CD4-positive, alpha-beta T cell treated with Interleukin-6 at 100 ng/mL for 8 hours (primary cell): ENCODE measurements around the gene IL15.
"Not testable (repeated sequence)": the region's sequence is repeated elsewhere in the genome, so short reads cannot be mapped to it uniquely, and the experiment has no call there.

ENCODE experiments used
- DNase-seq: peaks from one replicate; pipeline ENCODE4 v3.0.0-alpha.2; 2020; ENCODE audit warnings: mixed read lengths, low spot score

Gene IL15

DNA sequence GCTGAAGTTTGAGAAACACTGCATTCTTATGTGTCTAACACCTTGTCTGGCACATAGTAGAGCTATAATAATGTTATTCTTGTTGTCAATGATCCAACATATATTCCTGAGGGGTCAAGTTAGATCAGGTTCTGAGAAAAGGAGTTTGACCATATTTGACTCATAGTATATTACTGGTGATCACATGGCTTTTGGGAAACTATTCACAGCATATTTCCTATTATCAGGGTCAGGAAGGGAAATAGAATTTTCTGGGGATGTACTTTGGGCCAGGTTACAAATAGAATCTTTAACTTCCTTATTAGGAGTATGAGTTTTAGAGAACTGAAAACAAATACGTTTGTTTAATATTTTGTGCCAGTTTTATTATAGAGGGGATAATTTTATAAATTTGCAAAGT is 11.6 kb downstream of the IL15 start:
- no peak for DNase-seq

- DNase-seq, result no peak
Measured at GRCh38 chr4:141652161-141652778, 15.9 kb downstream of the IL15 start.

DNA sequence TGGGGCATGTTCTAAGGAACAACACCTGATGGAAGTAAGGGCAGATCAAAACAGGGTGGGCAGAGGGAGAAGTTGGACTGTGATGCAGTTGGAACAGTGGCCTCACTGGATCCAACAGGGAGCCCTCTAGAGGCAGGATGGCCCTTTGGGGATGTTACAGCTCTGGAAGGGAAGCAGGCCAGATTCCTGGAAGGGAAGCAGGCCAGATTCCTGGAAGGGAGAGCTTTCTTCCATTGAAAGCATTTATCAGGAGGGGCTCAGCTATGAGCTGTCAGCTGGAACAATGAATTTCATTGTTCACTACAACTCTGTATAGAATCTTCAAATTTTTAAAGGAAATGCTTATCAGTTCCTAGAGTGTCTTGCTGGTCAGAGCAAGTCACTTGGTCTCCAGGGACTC is 17.7 kb downstream of the IL15 start:
- no peak for DNase-seq

- no peak for DNase-seq
Measured at GRCh38 chr4:141656031-141656430, 19.6 kb downstream of the IL15 start.

DNA sequence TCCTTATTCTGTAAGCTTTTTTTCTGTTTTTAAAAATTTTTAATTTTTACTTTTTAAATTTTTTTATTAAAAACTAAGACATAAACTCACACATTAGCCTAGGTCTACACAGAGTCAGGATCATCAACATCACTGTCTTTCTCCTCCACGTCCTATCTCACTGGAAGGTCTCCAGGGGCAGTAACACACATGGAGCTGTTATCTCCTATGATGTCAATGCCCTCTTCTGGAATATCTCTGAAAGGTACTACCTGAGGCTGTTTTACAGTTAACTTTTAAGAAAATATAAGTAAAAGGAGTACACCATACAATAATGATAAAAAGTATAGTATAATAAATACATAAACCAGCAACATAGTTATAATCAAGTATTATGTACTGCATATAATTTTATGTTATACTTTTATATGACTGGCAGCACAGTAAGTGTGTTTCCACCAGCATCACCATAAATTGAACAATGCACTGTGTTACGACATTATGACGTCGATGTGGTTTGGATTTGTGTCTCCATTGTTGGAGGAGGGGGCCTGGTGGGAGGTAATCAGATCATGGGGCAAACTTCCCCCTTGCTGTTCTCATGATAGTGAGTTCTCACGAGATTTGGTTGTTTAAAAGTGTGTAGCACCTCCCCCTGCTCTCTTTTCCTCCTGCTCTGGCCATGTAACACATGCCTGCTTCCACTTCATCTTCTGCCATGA is 21.3 kb downstream of the IL15 start:
- DNase-seq, result no peak

DNA sequence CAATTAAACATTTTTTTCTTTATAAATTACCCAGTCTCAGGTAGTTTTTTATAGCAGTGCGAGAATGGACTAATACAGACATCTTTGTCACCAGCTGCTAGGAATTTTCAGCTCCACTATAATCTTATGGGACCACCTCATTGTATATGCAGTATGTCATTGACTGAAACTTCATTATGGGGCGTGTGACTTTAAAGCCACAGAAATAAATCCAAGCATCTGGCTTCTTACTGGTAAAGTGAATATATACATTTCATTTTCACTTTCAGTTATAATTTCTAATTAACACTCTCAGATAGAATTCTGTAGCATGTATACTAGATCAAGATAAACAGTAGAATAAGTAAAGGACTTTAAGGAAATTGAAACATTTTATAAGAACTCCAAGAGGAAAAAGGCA is 21.9 kb downstream of the IL15 start:
- DNase-seq, result no peak

DNA sequence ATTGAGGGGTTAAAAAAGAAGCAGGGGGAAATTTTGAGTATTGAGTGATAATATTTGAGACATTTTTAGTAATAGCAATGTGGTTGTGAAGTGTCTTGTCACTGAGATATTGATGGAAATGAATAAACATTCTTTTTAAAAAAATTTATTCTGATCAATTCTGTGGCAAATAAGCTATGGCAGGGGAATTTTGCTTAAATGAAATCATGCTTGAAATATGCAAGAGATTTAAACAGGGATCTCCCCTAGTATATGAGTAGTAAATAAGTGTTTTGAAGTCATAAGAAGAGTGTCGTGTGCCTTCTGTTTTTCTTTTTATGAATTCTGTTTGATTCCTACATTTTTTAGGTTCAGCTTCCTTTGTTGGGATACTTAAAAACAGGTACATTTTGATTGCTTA is 23.2 kb downstream of the IL15 start:
- DNase-seq, result no peak

GRCh38 chr4:141660880-141661279 is 24.5 kb downstream of the IL15 start:
- no peak for DNase-seq

GRCh38 chr4:141668200-141668910 is 32.0 kb downstream of the IL15 start:
- DNase-seq, result no peak

DNA sequence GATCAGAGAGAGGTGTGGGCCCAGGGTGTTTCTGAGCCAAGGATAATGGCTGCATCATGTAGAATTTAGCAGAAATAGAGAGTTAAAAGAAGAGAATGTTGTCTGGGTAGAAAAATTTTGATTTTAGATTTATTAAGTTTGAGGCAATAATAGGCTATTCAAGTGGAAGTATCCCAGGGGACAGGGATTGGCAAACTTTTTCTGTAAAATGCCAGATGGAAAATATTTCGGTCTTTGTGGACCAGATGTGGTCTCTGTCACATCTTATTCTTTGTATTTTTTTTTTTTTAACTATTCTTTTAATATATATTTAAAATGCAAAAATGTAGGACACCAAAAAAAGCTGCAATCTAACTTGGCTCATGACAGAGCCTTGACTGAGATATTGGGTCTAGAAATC is 33.1 kb downstream of the IL15 start:
- DNase-seq, result no peak

- no peak for DNase-seq
Measured at GRCh38 chr4:141675384-141675783, 39.0 kb downstream of the IL15 start.

GRCh38 chr4:141676087-141676670 is 39.8 kb downstream of the IL15 start:
- no peak for DNase-seq

DNA sequence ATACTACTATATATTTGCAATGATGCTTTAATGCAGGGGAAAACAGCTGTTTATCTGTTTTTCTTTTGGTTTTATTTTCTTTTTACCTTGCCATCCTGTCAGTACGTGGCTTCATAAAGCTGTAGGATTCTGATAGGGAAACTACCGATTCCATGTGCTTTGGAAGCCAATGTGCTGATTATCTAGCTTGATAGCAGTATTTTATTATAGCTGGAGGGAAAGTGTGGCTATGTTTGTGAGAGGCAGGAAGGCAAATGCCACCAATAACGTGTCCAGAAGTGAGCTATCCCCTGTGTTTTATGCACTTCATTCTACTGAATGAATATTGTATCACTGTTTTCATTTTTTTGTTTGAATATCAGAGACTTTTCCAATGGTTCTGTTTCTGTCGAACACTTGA is 43.7 kb downstream of the IL15 start:
- no peak for DNase-seq

DNA sequence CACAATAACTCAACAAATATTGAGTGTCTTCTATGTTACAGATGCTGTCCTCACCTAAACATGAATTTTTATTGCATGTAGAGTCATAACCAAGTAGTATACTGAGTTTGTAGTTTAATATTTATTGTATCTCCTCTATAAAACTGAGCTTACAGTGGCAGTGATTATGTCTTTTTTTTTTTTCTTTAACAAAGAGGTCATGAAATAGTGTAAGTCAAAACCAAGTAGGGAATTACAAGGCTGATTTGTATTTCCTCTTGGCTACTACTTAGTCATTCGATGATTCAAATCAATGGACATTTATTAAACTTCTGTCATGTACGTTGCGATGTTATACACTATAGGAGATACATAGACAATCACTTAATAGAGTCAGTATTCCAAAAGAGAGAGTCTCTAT is 48.4 kb downstream of the IL15 start:
- DNase-seq, result no peak

- no peak for DNase-seq
Measured at GRCh38 chr4:141686146-141686775, 49.9 kb downstream of the IL15 start.

DNA sequence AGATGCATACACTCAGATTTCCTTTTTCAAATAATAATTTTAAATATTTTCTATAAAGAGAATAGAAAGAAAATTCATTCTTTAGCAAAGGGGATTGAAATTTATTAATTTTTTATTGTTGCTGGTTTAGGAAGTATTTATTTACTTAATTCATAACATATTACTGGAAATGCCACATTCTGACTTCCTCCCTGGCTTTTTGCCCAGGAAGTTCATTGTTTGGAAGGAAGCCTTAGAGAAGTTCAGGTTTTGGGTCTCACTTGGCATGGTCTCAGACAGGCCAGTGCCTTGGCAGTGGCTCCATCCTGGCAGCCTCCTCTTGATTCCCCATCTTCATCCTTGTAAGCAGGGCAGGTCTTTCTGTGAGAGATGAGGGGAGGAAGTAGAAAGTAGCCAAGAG is 50.5 kb downstream of the IL15 start:
- DNase-seq, result no peak

- DNase-seq, result not testable (repeated sequence)
Measured at GRCh38 chr4:141689726-141690296, 53.4 kb downstream of the IL15 start.

GRCh38 chr4:141691247-141691646 is 54.9 kb downstream of the IL15 start:
- not testable (repeated sequence) for DNase-seq

- no peak for DNase-seq
Measured at GRCh38 chr4:141692081-141692480, 55.7 kb downstream of the IL15 start.

DNA sequence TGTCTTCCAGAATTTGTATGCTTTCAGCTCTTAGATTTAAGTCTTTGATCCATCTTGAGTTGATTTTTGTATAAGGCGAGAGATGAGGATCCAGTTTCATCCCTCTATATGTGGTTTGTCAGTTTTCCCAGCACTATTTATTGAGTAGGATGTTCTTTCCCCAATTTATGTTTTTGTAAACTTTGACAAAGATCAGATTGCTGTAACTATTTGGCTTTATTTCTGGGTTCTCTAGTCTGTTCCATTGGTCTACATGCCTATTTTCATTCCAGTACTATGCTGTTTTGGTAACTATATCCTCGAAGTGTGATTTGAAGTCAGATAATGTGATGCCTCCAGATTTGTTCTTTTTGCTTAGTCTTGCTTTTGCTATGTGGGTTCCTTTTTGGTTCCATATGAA is 60.7 kb downstream of the IL15 start:
- DNase-seq, result no peak

DNA sequence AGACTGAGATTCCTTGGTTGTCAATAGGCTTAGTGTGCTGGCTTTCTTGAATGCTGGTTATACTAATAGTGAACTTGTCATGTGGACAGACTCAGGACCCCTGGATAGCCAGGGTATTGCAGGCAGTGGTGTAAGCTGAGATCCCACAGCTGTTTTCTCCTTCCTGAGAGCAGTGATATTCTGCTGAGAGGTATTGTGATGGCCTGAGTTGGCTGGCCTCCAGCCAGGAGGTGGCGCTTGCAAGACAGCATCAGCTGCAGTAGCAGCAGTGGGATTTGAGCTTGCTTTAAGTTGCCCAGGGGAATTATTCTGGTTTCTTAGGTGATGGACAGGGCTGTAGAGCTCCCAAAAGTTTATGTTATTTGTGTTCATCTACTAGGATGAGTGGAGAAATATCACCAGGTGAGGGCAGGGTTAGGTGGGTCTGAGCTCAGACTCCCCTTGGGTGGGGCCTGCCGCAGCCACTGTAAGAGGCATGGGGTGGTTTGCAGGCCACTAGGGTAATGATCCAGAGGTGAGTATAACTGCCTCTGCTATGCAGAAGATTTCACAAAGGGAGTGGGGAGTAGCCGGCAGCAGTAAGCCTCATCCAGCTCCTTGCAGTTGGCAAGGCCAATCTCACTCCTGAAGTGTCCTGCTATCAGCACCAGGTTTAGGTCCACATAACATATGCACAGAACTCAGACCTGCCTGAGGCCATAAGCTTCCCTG is 66.2 kb downstream of the IL15 start:
- DNase-seq, result no peak

DNA sequence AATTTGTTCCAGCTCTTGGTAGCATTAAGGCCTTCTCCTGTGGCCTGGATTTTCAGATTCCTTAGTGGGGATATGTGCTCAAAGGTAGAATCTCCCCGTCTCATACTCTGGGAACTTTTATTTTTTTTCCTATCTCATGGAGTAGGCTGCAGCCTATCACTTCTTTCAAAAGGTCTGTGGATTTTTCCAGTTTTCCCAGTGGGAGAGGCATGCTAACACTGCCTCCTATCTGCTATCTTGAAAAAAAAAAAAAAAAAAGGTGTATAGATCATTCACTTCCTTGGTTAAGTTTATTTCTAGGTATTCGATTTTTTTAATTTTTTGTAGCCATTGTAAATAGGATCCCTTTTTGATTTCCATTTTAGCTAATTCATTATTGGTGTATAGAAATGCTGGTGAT is 67.1 kb downstream of the IL15 start:
- no peak for DNase-seq
